Tibial artery (tissue), 4 donors: Measurements from ENCODE around the gene SPRR2B.

Source experiments
- DNase-seq, 2 donors: peaks; one replicate each; pipeline ENCODE4 v3.0.0-alpha.2; 2019
- H3K27ac ChIP-seq, 2 donors: fragments of 200-600 bp; sonication (generic) in 1 of 2; 1 replicate in 1 of 2; 2 replicates in 1 of 2; pipeline ENCODE4 v1.5.1; 2018 to 2019; ENCODE audit warnings: mild to moderate bottlenecking in 1 of 2
- H3K27me3 ChIP-seq, 2 donors: fragments of 200-600 bp; sonication (generic) in 1 of 2; one replicate each; pipeline versions ENCODE4 v1.5.1 to v1.6.0; 2016 to 2019
- H3K36me3 ChIP-seq, 3 donors: fragments of 200-600 bp; sonication (generic) in 2 of 3; one replicate each; pipeline ENCODE4 v1.5.1; 2016 to 2019; ENCODE audit warnings: mild to moderate bottlenecking in 2 of 3
- H3K4me1 ChIP-seq, 4 donors: fragments of 200-600 bp; sonication (generic) in 2 of 4; 1 replicate in 3 of 4; 2 replicates in 1 of 4; pipeline ENCODE4 v1.5.1; 2016 to 2019
- H3K4me3 ChIP-seq, 2 donors: fragments of 200-600 bp; sonication (generic) in 1 of 2; 1 replicate in 1 of 2; 2 replicates in 1 of 2; pipeline ENCODE4 v1.5.1; 2018 to 2019; ENCODE audit warnings: mild to moderate bottlenecking in 2 of 2
- H3K9me3 ChIP-seq, 3 donors: fragments of 200-600 bp; sonication (generic) in 1 of 3; one replicate each; pipeline ENCODE4 v1.5.1; 2016 to 2019
- CTCF ChIP-seq, 2 experiments: fragments of 200-600 bp in 1 of 2; fragments of 450-650 bp in 1 of 2; IDR thresholded peaks; one replicate each; pipeline ENCODE4 v1.5.1; 2017 to 2019; ENCODE audit warnings: antibody characterized with exemption in 2 of 2, mild to moderate bottlenecking in 1 of 2, moderate library complexity in 1 of 2
- intact Hi-C: fragments of 100-400 bp; cut with DNase I; formaldehyde crosslinking; loops from one replicate; pipeline ENCODE4 v1.15.0; 2023; ENCODE audit warnings: low total_unique reads

The SPRR2B gene

GRCh38 chr1:153049211-153049610, 22.2 kb downstream of the SPRR2B start:
- no peaks in the 10 kb centered on the region for H3K27me3 ChIP-seq
- no peaks in the 10 kb centered on the region for H3K4me1 ChIP-seq
- TF ChIP-seq CTCF (IDR thresholded peaks at IDR 0.05), result no peak
- DNase-seq, result no peak
- H3K36me3 ChIP-seq, result no peaks in the 10 kb centered on the region
- no peak overlapping the region for H3K27ac ChIP-seq
- H3K4me3 ChIP-seq, result no peak overlapping the region
- peaks cover 0 to 2% (median 0%) of the 10 kb centered on the region in 3 donors for H3K9me3 ChIP-seq
- intact Hi-C loops, result no loop called here

GRCh38 chr1:153040950-153041631, 30.3 kb downstream of the SPRR2B start, which contains the start of gene SPRR2D:
SPRR2D (minus strand) TSS chr1:153041120; CDS start chr1:153040346, 774 bp downstream.
- Histone ChIP-seq H3K27me3 (no peaks in the 10 kb centered on the region), H3K27ac (no peak within 1 kb of the TSS), H3K9me3 (no peaks in the 10 kb centered on the region), H3K4me3 (no peak within 1 kb of the TSS), H3K4me1 (no peaks in the 10 kb centered on the region), H3K36me3 (no peaks in the 10 kb centered on the region)
- DNase-seq, result no peak
- TF ChIP-seq CTCF (IDR thresholded peaks at IDR 0.05), result no peak
- intact Hi-C loops, result no loop called here

- Histone ChIP-seq H3K9me3 (no peaks in the 10 kb centered on the region), H3K4me1 (no peaks in the 10 kb centered on the region), H3K4me3 (no peak overlapping the region), H3K36me3 (no peaks in the 10 kb centered on the region), H3K27me3 (no peaks in the 10 kb centered on the region), H3K27ac (no peak overlapping the region)
- DNase-seq, result no peak
- no peak for TF ChIP-seq CTCF (IDR thresholded peaks at IDR 0.05)
- intact Hi-C loops, result no loop called here
Observed at GRCh38 chr1:153035211-153035610, 36.2 kb downstream of the SPRR2B start.

- Histone ChIP-seq H3K27me3 (no peaks in the 10 kb centered on the region), H3K27ac (no peak overlapping the region), H3K4me3 (no peak overlapping the region), H3K4me1 (no peaks in the 10 kb centered on the region), H3K36me3 (no peaks in the 10 kb centered on the region), H3K9me3 (no peaks in the 10 kb centered on the region)
- DNase-seq, result no peak
- intact Hi-C loops, result no loop called here
- no peak for TF ChIP-seq CTCF (IDR thresholded peaks at IDR 0.05)
Observed at GRCh38 chr1:153032677-153033308, 38.6 kb downstream of the SPRR2B start.

GRCh38 chr1:153032073-153032472, 39.3 kb downstream of the SPRR2B start:
- Histone ChIP-seq H3K27me3 (no peaks in the 10 kb centered on the region), H3K4me1 (no peaks in the 10 kb centered on the region), H3K9me3 (no peaks in the 10 kb centered on the region), H3K27ac (no peak overlapping the region), H3K36me3 (no peaks in the 10 kb centered on the region), H3K4me3 (no peak overlapping the region)
- DNase-seq, result no peak
- intact Hi-C loops, result no loop called here
- no peak for TF ChIP-seq CTCF (IDR thresholded peaks at IDR 0.05)
